ENCODE data around the gene ZNF304. TPM values are rescaled to one million over a fixed set of nuclear protein-coding genes. Genes with fewer than 3 reads are reported as not detected.

ZNF304 gene
- total and polyA plus RNA-seq, 2 of the 13 experiments (the other 11 are each of a cell fraction or from before 2014, with no cell fraction given): 3.4 to 8.0 TPM

- TF ChIP-seq ZBTB43 (CRISPR knock-in tag; conservative IDR thresholded peaks at IDR 0.05) (no peak), SOX5 (CRISPR knock-in tag; IDR thresholded peaks at IDR 0.05; ENCODE audit: borderline replicate concordance) (peak; percentile 76), RBM39 (IDR thresholded peaks at IDR 0.05; ENCODE audit: low read depth, low read length, poor library complexity, severe bottlenecking) (peak; percentile 28), REL (CRISPR knock-in tag; conservative IDR thresholded peaks at IDR 0.05) (no peak), ZFP36L1 (CRISPR knock-in tag; IDR thresholded peaks at IDR 0.05) (no peak), KAT2B (IDR thresholded peaks at IDR 0.05; ENCODE audit: borderline replicate concordance, low read depth, low read length) (no peak), MBNL3 (CRISPR knock-in tag; conservative IDR thresholded peaks at IDR 0.05) (no peak), FOXM1 (CRISPR knock-in tag; IDR thresholded peaks at IDR 0.05) (no peak), FIP1L1 (IDR thresholded peaks at IDR 0.05; ENCODE audit: borderline replicate concordance, insufficient read depth, low read depth, low read length) (no peak), SP4 (CRISPR knock-in tag; IDR thresholded peaks at IDR 0.05) (peak; percentile 31), PAXIP1 (CRISPR knock-in tag; conservative IDR thresholded peaks at IDR 0.05) (peak; percentile 2; the same call in 1 of the 2 replicates), ZBED4 (CRISPR knock-in tag; IDR thresholded peaks at IDR 0.05; ENCODE audit: borderline replicate concordance) (peak; percentile 20; the same call in 1 of the 2 replicates), PCBP2 (optimal IDR thresholded peaks at IDR 0.05; ENCODE audit: low read depth, low read length, poor library complexity, severe bottlenecking) (no peak), ZNF557 (CRISPR knock-in tag; IDR thresholded peaks at IDR 0.05) (no peak), RNF2 (conservative IDR thresholded peaks at IDR 0.05; ENCODE audit: low read depth) (no peak)
- TF ChIP-seq, protein P1, sequence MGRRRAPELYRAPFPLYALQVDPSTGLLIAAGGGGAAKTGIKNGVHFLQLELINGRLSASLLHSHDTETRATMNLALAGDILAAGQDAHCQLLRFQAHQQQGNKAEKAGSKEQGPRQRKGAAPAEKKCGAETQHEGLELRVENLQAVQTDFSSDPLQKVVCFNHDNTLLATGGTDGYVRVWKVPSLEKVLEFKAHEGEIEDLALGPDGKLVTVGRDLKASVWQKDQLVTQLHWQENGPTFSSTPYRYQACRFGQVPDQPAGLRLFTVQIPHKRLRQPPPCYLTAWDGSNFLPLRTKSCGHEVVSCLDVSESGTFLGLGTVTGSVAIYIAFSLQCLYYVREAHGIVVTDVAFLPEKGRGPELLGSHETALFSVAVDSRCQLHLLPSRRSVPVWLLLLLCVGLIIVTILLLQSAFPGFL (CRISPR knock-in tag; IDR thresholded peaks at IDR 0.05): no peak
Measured at GRCh38 chr19:57350877-57351805, at the start of gene ZNF304 (continued).

Data from HepG2 (cell line).